Gastrocnemius medialis (tissue), 4 donors: ENCODE measurements around the gene FAM83F.

Experiments used
- POLR2A ChIP-seq, 2 donors: fragments of 450-650 bp; IDR thresholded peaks; one replicate each; pipeline ENCODE4 v1.6.1; 2017; ENCODE audit warnings: antibody characterized with exemption in 2 of 2, mild to moderate bottlenecking in 2 of 2, moderate library complexity in 2 of 2
- TF ChIP-seq, protein P1 (sequence below), 5 experiments: fragments of 450-650 bp in 3 of 5; fragments of 200-600 bp in 2 of 5; sonication (generic) in 2 of 5; IDR thresholded peaks in 4 of 5; conservative IDR thresholded peaks in 1 of 5; 1 replicate in 4 of 5; 2 replicates in 1 of 5; pipeline ENCODE4 v1.5.1; 2016 to 2019; ENCODE audit warnings: antibody characterized with exemption in 5 of 5, mild to moderate bottlenecking in 3 of 5, moderate library complexity in 3 of 5

DNA sequence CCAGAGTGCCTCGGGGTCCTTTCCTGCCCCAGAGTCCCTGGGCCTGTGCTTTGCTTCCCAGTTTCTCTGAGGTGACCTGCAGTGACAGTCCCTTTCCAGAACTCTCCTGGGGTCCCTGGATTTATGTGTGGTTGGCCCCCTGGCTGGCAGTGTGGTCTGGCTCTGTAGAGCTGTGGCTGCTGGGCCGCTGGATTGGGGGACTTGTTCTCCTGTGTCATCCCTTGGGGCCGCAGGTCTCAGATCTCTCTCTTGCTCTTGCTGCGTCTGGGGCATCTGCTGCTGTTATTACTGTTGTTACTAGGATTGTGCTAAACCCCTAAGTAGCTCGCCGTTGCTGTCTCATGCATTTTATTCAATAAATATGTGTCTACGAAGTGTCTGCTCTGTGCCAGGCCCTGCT is 31.9 kb downstream of the FAM83F start:
- TF ChIP-seq, protein P1, sequence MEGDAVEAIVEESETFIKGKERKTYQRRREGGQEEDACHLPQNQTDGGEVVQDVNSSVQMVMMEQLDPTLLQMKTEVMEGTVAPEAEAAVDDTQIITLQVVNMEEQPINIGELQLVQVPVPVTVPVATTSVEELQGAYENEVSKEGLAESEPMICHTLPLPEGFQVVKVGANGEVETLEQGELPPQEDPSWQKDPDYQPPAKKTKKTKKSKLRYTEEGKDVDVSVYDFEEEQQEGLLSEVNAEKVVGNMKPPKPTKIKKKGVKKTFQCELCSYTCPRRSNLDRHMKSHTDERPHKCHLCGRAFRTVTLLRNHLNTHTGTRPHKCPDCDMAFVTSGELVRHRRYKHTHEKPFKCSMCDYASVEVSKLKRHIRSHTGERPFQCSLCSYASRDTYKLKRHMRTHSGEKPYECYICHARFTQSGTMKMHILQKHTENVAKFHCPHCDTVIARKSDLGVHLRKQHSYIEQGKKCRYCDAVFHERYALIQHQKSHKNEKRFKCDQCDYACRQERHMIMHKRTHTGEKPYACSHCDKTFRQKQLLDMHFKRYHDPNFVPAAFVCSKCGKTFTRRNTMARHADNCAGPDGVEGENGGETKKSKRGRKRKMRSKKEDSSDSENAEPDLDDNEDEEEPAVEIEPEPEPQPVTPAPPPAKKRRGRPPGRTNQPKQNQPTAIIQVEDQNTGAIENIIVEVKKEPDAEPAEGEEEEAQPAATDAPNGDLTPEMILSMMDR (IDR thresholded peaks at IDR 0.05 in 4 of 5, conservative IDR thresholded peaks at IDR 0.05 in 1 of 5), result no peak
- TF ChIP-seq POLR2A (IDR thresholded peaks at IDR 0.05), result no peak
